HG03575 (cell line): ENCODE data around the gene SLC17A8.

Source experiments
- ATAC-seq: cut with Tn5 transposase; IDR thresholded peaks from one replicate; pipeline ENCODE4 v1.9.1; 2021; ENCODE audit not compliant: unreplicated experiment, insufficient number of reproducible peaks, low FRiP score; ENCODE audit errors: extremely low read depth

Gene SLC17A8

DNA sequence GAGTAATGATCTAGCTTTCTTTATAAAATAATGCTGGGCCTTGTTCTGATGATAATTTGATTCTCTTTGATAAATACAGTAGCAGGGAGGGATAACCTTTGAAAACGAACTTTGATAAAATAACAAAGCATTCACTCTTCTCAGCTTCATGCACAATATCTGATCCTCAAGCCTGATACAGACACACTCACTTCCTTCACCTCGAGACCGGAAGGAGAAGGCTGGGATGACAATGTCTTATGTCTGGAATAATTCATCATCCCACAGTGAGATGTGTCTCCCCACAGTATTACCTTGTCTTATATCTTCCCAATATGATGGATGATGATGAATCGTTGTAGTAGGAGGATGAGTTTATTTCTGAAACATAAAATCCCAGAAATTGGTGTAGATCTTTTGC, 101.3 kb downstream of the SLC17A8 start:
- ATAC-seq: no peak

DNA sequence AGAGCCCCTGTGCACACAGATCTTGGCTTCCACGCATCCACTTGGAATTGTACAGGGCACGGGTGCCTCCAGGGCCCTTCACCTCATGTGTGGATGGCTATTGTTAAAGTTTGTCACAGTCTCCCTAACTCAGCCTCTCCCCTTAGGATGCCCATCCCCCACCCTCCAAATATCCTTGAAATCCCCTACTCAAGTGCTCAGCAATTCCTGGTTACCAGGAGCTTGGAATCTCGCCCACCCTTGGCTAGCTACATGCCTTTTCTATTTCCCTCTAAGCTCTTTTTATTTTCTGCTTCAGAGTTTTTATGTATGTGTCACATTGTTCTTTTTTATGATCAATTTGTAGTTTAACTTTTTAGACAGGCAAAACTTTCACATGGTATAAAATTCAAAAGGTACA, 103.8 kb downstream of the SLC17A8 start:
- ATAC-seq: no peak

DNA sequence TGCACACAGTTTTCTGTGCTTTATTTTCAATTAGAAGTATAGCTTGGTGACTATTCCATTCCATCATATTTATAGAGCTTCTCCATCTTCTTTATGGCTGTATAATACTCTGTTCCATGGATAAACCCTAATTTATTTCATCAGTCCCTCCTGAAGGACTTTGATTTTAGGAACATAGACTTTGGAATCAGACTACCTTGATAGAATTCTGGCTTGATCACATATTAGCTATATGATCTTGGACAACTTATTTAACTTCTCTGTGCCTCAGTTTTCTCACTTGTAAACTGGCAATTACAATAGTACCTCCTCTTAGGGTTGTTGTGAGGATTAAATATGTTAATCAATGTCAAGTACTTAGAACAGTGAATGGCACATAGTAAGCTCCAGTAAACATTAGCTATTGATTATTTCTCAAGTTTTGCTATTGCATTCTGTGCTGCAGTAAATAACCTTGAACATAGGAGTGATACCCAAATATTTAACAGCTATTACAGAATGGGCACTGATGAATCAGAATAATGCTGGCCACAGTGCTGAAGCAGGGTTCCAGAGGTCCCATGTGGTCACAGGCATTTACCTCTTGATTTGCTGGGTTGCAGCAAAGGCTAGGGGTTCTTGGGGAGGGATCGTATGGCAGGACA, 104.6 kb downstream of the SLC17A8 start:
- ATAC-seq: no peak

DNA sequence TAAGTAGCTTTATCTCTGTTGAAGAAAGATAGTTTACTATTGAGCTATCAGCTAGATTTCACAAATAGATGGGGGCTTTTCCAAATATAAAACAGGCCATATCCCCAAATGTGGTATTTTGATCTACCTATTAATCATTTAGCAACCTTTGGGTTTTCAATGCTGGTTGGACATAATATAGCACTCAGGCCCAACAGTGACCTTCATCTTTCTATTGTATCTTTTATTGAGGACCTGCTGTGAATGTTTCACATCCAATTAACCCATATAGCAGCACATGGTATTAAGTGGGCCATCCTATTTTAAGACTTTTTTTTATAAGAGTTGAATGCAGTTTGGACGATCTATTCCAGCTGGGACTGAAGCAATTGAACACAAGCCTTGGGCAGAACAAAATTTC, 106.8 kb downstream of the SLC17A8 start:
- ATAC-seq: no peak

DNA sequence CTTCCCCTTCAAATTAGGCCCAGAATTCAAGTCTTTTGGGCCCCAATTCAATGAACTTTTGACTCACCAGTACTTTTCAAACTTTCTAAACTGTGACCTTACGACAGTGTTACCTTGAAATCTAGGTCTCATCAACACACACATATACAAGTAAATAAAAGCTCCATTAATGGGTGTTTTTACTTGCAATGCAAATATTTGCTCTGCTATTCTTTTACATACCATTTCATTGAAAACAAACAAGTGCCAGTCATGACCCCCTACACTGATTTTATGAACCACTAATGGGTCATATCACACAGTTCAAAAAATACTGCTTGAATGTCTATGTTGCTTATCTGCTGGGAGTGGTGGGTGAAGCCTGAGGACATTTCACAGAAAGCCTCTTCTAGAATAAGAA, 107.7 kb downstream of the SLC17A8 start:
- no peak for ATAC-seq

DNA sequence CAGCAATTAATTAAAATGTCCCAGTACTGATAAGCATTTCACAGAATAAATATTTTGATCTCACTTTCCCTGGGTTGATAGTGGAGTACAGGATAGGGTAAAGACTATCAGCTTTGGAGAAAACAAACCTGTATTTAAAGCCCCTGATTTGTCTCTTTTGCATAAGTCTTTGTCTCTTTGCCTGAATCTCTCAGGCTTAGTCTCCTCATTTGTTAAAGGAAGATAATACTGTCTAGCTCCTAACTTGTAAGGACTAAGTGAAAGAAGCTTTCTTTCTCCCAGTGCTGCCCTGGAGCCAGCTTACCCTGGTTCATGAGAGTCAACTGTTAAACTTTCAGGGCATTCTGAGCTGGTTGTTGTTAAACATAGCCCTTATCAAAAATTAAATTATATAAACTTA, 111.3 kb downstream of the SLC17A8 start:
- no peak for ATAC-seq
